ENCODE data around the gene CDSN.

DNA sequence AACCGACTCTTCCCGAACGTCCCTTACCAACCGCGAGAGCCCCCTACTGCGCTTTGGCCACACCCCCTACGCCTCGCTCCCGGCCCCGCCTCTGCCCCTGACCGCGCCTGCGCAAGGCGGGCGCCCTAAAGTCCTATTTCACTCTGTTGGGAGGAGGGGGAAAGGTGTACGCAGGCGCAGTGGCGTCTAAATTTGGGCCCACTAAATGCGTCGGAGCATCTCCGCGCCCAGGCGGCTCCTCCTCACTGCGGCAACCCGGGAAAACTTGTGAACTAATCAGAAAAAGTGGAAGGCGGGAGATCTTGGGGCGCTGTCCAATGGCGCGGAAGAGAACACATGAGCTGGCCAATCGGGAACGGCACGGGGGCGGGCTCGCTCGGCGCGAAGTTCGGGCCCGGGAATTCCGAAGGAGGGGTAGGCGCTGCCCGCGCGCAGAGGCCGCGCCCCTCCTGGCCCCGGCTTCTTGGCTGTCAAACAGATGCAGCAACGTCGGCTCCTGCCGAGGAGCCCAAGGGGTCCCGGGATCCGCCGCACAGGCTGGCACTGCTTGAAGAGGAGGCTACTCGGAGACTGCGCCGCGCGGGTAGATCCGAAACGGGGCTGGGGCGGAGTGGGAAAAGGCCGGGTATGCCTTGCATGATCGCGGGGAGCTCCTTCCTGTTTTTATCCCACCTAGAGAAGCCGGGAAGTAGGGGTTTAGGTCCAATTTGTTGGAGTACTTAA is 38.1 kb upstream of the CDSN start, which contains the start of gene TCF19:
- TF ChIP-seq CTCF (IDR thresholded peaks at IDR 0.05; ENCODE audit: low read depth, low read length) (no peak), EZH2phosphoT487 (IDR thresholded peaks at IDR 0.05; ENCODE audit: low read depth) (no peak)

All from OCI-LY3 (cell line).